Measurements from ENCODE around the gene FOXB1.

The FOXB1 gene

GRCh38 chr15:60022379-60022741, 18.2 kb downstream of the FOXB1 start:
- Histone ChIP-seq H3K4me1 (no peaks in the 10 kb centered on the region), H3K9me3 (no peaks in the 10 kb centered on the region), H3K36me3 (no peaks in the 10 kb centered on the region), H3K4me3 (ENCODE audit: low read depth, low read length) (no peak overlapping the region), H3K27me3 (peaks cover 50% of the 10 kb centered on the region)
- TF ChIP-seq CTCF (IDR thresholded peaks at IDR 0.05; ENCODE audit: low read depth, low read length), result no peak
- no peak for DNase-seq

- DNase-seq, result no peak
- Histone ChIP-seq H3K36me3 (no peaks in the 10 kb centered on the region), H3K9me3 (no peaks in the 10 kb centered on the region), H3K4me1 (no peaks in the 10 kb centered on the region), H3K27me3 (peaks cover 52% of the 10 kb centered on the region), H3K4me3 (ENCODE audit: low read depth, low read length) (no peak overlapping the region)
- no peak for TF ChIP-seq CTCF (IDR thresholded peaks at IDR 0.05; ENCODE audit: low read depth, low read length)
Observed at GRCh38 chr15:60026555-60026954, 22.4 kb downstream of the FOXB1 start.

GRCh38 chr15:60035344-60035743, 31.2 kb downstream of the FOXB1 start:
- no peak for TF ChIP-seq CTCF (IDR thresholded peaks at IDR 0.05; ENCODE audit: low read depth, low read length)
- Histone ChIP-seq H3K27me3 (peaks cover 23% of the 10 kb centered on the region), H3K4me3 (ENCODE audit: low read depth, low read length) (no peak overlapping the region), H3K9me3 (no peaks in the 10 kb centered on the region), H3K36me3 (no peaks in the 10 kb centered on the region), H3K4me1 (no peaks in the 10 kb centered on the region)
- DNase-seq, result no peak

- Histone ChIP-seq H3K4me1 (no peaks in the 10 kb centered on the region), H3K4me3 (ENCODE audit: low read depth, low read length) (no peak overlapping the region), H3K27me3 (peaks cover 47% of the 10 kb centered on the region), H3K36me3 (no peaks in the 10 kb centered on the region), H3K9me3 (no peaks in the 10 kb centered on the region)
- DNase-seq, result no peak
- TF ChIP-seq CTCF (IDR thresholded peaks at IDR 0.05; ENCODE audit: low read depth, low read length), result no peak
Observed at GRCh38 chr15:60039316-60039715, 35.2 kb downstream of the FOXB1 start.

- Histone ChIP-seq H3K4me3 (ENCODE audit: low read depth, low read length) (no peak overlapping the region), H3K9me3 (no peaks in the 10 kb centered on the region), H3K4me1 (no peaks in the 10 kb centered on the region), H3K36me3 (no peaks in the 10 kb centered on the region), H3K27me3 (peaks cover 69% of the 10 kb centered on the region)
- no peak for DNase-seq
- no peak for TF ChIP-seq CTCF (IDR thresholded peaks at IDR 0.05; ENCODE audit: low read depth, low read length)
Observed at GRCh38 chr15:60043744-60044435, 39.8 kb downstream of the FOXB1 start.

- DNase-seq, result no peak
- H3K4me3 ChIP-seq (ENCODE audit: low read depth, low read length), result no peak overlapping the region
- no peak for TF ChIP-seq CTCF (IDR thresholded peaks at IDR 0.05; ENCODE audit: low read depth, low read length)
- peaks cover 64% of the 10 kb centered on the region for H3K27me3 ChIP-seq
- H3K36me3 ChIP-seq, result no peaks in the 10 kb centered on the region
- H3K9me3 ChIP-seq, result no peaks in the 10 kb centered on the region
- no peaks in the 10 kb centered on the region for H3K4me1 ChIP-seq
Observed at GRCh38 chr15:60044636-60045270, 40.6 kb downstream of the FOXB1 start.

All from BE2C (cell line).